Osteocyte (in vitro differentiated cells): ENCODE results near the gene LYL1. TPM values are rescaled to one million over a fixed set of nuclear protein-coding genes. Genes with fewer than 3 reads are reported as not detected.
A peak's percentile ranks its signal among the peaks of the same experiment; 100 is the strongest.

ENCODE experiments used
- DNase-seq: peaks from one replicate; pipeline ENCODE4 v3.0.0; 2021; ENCODE audit warnings: mixed read lengths; ENCODE audit not compliant: unreplicated experiment; ENCODE audit errors: extremely low spot score
- H3K27ac Mint-ChIP-seq: one replicate; pipeline ENCODE4 v1.8.0; 2021; ENCODE audit warnings: mild to moderate bottlenecking, mixed read lengths; ENCODE audit not compliant: unreplicated experiment
- H3K27me3 Mint-ChIP-seq: one replicate; pipeline ENCODE4 v1.8.0; 2021; ENCODE audit warnings: mixed read lengths; ENCODE audit not compliant: unreplicated experiment
- H3K36me3 Mint-ChIP-seq: one replicate; pipeline ENCODE4 v1.8.0; 2021; ENCODE audit warnings: mixed read lengths; ENCODE audit not compliant: unreplicated experiment
- H3K4me1 Mint-ChIP-seq: one replicate; pipeline ENCODE4 v1.8.0; 2021; ENCODE audit warnings: mixed read lengths; ENCODE audit not compliant: unreplicated experiment
- H3K4me3 Mint-ChIP-seq: one replicate; pipeline ENCODE4 v1.8.0; 2021; ENCODE audit warnings: mild to moderate bottlenecking, moderate library complexity, mixed read lengths; ENCODE audit not compliant: unreplicated experiment
- H3K9me3 Mint-ChIP-seq: one replicate; pipeline ENCODE4 v1.8.0; 2021; ENCODE audit warnings: mixed read lengths; ENCODE audit not compliant: unreplicated experiment
- CTCF ChIP-seq: fragments of 200-600 bp; sonication (generic); IDR thresholded peaks from 2 replicates; pipeline ENCODE4 v1.5.0; 2021; ENCODE audit warnings: antibody characterized with exemption, mild to moderate bottlenecking, moderate library complexity
- total RNA-seq: library from RNA; stranded (reverse); gene quantifications from 2 replicates; pipeline ENCODE4 v1.2.1, GENCODE V29; 2021

LYL1 gene
- total RNA-seq, 1 donor from 2014 or later = not detected

DNA sequence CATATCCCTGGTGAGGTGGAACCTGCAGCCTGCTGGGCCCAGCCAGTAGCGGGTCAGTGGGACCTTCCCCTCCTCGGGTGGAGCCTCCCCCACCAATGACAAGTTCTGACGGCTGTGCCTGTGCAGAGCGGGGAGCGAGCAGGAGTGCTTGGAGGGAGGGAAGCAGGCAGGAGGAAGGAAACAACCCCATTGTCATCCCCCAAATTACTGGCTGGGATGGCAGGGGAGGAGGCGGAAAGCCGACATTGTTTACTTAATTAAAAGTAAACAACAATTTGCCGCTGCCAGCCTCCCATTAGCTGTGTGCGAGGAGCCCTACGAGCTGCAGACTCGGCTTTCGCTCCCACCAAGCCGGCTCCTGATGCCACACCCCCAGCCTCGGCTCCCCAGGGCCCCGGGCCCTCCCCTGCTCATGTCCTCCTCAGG, 45.5 kb downstream of the LYL1 start:
- Mint-ChIP-seq H3K36me3 (no peaks in the 10 kb centered on the region), H3K4me1 (peaks cover 94% of the 10 kb centered on the region), H3K9me3 (no peaks in the 10 kb centered on the region), H3K4me3 (no peak overlapping the region), H3K27me3 (no peaks in the 10 kb centered on the region), H3K27ac (peak overlapping the region; percentile 94)
- DNase-seq = no peak
- no peak for TF ChIP-seq CTCF

GRCh38 chr19:13056052-13056660, 46.5 kb downstream of the LYL1 start:
- Mint-ChIP-seq H3K9me3 (no peaks in the 10 kb centered on the region), H3K27me3 (no peaks in the 10 kb centered on the region), H3K4me1 (peaks cover 95% of the 10 kb centered on the region), H3K4me3 (peak overlapping the region; percentile 58), H3K36me3 (no peaks in the 10 kb centered on the region), H3K27ac (peak overlapping the region; percentile 94)
- no peak for DNase-seq
- TF ChIP-seq CTCF = no peak

DNA sequence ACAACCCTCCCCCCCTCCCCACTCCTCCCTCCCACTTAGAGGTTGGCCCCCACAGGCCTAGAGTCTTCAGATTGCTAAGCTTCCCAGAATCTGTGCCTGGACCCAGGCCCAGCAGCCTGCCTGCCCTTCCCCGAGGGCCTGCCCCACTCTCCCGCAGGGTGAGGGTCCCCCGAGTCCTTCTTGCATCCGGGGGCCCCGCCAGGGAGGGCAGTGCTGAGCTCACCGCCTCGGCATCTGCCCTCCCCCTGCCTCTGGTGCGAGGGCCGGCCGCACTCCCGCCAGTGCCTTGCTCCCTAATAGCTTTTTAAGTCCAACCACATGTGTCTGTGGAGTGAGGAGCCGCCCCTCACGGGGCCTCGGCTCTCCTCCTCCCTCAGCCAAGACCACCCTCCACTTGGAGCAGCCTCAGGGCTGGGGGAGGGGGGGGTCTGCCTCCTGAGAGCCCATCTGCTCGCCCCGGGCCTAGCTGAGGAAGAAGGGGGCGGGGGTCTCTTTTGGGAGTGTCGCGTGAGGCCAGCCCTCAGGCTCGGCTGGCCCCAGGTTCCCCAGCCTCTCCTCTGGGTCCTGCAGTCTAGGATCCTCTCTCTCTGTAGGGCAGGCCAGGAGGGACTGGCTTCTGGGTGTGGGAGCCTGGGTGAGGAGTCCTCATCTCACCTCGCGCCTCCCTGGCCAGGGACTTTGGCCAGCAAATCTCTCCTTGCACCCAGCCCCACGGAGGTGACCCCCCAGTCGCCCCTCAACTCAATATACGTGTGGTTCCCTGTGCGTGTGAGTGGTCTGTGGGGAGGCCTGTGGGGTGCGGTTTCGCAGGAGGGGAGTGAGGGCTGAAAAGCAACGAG, 47.2 kb downstream of the LYL1 start:
- Mint-ChIP-seq H3K36me3 (peaks cover under 1% of the 10 kb centered on the region), H3K4me1 (peaks cover 94% of the 10 kb centered on the region), H3K9me3 (no peaks in the 10 kb centered on the region), H3K27ac (peak overlapping the region; percentile 94), H3K4me3 (peak overlapping the region; percentile 58), H3K27me3 (no peaks in the 10 kb centered on the region)
- TF ChIP-seq CTCF = peak; percentile 16
- peak; percentile 95 for DNase-seq

DNA sequence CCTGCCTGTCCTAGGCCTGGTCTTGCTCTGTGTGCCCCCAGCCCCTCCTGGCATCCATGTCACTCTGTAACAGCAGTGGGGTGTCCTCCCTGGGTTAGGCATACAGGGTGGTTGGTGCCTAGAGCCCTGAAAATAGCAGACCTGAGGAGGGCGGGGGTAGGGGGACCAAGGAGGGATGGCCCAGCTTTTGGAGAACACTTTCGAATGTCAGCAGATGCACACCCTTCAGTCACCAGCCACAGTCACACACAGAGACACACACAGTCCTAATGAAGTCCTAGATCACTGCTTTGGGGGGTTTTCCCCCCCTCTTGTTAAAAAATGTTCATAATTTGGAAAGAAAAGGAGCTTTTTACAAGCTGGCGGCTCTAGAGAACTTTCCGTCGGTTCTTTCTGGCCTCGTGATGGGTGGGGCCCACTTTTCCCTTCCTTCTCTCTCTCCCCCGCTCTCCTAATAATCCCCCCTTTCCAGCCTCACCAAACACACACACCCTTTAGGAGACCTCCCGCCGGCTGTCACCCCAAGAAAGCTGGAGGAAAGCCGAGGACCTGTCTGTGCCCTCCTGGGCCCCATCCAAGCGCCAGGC, 47.9 kb downstream of the LYL1 start:
- no peak for DNase-seq
- no peak for TF ChIP-seq CTCF
- H3K4me1 Mint-ChIP-seq = peaks cover 90% of the 10 kb centered on the region
- peaks cover 4% of the 10 kb centered on the region for H3K36me3 Mint-ChIP-seq
- H3K27me3 Mint-ChIP-seq = no peaks in the 10 kb centered on the region
- no peaks in the 10 kb centered on the region for H3K9me3 Mint-ChIP-seq
- no peak overlapping the region for H3K4me3 Mint-ChIP-seq
- peak overlapping the region; percentile 94 for H3K27ac Mint-ChIP-seq
